GM18907 (cell line): ENCODE measurements around the gene RNU2-1.
"Not testable (repeated sequence)": the region's sequence is repeated elsewhere in the genome, so short reads cannot be mapped to it uniquely, and the experiment has no call there.

Experiments
- ATAC-seq: cut with Tn5 transposase; IDR thresholded peaks from one replicate; pipeline ENCODE4 v1.9.1; 2021; ENCODE audit warnings: mild to moderate bottlenecking, moderate library complexity; ENCODE audit not compliant: unreplicated experiment

The RNU2-1 gene

DNA sequence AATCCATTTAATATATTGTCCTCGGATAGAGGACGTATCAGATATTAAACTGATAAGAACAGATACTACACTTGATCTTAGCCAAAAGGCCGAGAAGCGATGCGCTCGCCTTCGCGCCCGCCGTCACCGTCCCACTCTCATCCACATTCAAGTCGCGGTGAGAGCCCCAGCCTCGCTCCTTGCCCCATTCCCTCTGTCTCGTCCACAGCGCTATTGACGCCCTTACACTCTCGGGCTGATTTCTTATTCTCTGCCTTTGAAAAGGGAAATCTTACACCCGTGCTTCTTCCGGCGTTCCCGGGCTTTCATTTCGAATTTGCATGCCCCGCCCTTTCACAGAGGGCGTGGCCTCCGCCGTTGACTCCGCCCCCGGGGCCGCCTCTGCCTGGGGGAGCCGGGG is at the start of gene RNU2-1:
TSS of gene RNU2-1 (minus strand) at position 101 of the 400 bp plus-strand sequence.
- not testable (repeated sequence) for ATAC-seq

- not testable (repeated sequence) for ATAC-seq
Observed at GRCh38 chr17:43272914-43273313, 39.1 kb upstream of the RNU2-1 start.

- not testable (repeated sequence) for ATAC-seq
Observed at GRCh38 chr17:43272483-43272882, 38.7 kb upstream of the RNU2-1 start.

DNA sequence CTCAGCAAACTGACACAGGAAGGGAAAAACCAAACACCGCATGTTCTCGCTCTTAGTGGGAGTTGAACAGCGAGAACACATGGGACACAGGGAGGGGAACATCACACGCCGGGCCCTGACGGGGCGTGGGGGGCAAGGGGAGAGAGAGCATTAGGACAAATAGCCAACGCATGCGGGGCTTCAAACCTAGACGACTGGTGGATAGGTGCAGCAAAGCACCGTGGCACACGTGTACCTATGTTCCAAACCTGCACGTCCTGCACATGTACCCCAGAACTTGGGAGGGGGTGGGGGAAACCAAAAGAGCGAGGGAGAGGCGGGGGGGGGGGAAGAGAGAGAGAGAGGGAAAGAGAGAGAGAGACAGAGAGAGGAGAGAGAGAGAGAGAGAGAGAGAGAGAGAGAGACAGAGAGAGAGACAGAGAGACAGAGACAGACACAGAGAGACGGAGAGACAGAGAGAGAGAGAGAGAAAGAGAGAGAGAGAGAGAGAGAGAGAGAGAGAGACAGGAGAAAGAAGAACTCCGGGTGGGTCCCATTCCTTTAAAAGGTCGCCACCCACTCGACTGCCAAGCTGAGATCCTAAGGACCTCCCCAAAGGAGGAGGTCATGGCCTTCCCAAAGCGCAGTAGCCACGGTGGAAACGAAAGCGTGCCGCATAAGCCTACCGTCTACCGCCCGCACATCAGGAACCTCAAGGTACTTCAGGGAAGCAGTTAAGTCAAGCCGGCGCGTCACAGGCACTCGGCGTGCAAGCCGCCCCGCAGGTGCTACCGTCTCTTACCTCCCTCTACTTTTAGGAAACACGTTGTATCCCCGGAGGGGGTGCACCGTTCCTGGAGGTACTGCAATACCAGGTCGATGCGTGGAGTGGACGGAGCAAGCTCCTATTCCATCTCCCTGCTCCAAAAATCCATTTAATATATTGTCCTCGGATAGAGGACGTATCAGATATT is 37.1 kb upstream of the RNU2-1 start:
- ATAC-seq = not testable (repeated sequence)

DNA sequence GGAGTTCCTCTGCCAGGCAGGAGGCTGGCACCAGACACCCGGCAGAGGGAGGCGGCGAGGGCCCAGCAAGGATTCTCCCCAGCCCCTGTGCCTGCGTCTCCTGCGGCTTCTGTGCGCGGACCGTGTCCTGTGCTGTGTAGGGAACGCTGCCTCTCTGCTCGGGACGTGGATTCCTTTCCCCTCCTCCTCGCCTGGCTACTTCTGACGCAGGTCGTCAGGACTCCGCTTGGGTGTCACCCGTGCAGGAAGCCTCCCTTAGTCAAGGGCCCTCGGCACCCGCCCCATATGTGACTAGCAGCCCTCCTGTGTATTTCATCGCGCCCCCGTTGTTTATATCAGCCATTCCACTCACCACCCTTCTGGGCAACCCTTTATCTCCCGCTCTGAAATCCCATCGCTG is 12.7 kb upstream of the RNU2-1 start:
- ATAC-seq = not testable (repeated sequence)

DNA sequence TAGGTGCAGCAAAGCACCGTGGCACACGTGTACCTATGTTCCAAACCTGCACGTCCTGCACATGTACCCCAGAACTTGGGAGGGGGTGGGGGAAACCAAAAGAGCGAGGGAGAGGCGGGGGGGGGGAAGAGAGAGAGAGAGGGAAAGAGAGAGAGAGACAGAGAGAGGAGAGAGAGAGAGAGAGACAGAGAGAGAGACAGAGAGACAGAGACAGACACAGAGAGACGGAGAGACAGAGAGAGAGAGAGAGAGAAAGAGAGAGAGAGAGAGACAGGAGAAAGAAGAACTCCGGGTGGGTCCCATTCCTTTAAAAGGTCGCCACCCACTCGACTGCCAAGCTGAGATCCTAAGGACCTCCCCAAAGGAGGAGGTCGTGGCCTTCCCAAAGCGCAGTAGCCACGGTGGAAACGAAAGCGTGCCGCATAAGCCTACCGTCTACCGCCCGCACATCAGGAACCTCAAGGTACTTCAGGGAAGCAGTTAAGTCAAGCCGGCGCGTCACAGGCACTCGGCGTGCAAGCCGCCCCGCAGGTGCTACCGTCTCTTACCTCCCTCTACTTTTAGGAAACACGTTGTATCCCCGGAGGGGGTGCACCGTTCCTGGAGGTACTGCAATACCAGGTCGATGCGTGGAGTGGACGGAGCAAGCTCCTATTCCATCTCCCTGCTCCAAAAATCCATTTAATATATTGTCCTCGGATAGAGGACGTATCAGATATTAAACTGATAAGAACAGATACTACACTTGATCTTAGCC is 7.0 kb upstream of the RNU2-1 start:
- ATAC-seq = not testable (repeated sequence)

DNA sequence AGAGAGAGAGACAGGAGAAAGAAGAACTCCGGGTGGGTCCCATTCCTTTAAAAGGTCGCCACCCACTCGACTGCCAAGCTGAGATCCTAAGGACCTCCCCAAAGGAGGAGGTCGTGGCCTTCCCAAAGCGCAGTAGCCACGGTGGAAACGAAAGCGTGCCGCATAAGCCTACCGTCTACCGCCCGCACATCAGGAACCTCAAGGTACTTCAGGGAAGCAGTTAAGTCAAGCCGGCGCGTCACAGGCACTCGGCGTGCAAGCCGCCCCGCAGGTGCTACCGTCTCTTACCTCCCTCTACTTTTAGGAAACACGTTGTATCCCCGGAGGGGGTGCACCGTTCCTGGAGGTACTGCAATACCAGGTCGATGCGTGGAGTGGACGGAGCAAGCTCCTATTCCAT is 5.8 kb upstream of the RNU2-1 start:
- not testable (repeated sequence) for ATAC-seq

DNA sequence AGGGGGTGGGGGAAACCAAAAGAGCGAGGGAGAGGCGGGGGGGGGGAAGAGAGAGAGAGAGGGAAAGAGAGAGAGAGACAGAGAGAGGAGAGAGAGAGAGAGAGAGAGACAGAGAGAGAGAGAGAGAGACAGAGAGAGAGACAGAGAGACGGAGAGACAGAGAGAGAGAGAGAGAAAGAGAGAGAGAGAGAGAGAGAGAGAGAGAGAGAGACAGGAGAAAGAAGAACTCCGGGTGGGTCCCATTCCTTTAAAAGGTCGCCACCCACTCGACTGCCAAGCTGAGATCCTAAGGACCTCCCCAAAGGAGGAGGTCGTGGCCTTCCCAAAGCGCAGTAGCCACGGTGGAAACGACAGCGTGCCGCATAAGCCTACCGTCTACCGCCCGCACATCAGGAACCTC is 514 bp downstream of the RNU2-1 start:
- not testable (repeated sequence) for ATAC-seq

- ATAC-seq = not testable (repeated sequence)
Observed at GRCh38 chr17:43232021-43232699, 1.6 kb downstream of the RNU2-1 start.

DNA sequence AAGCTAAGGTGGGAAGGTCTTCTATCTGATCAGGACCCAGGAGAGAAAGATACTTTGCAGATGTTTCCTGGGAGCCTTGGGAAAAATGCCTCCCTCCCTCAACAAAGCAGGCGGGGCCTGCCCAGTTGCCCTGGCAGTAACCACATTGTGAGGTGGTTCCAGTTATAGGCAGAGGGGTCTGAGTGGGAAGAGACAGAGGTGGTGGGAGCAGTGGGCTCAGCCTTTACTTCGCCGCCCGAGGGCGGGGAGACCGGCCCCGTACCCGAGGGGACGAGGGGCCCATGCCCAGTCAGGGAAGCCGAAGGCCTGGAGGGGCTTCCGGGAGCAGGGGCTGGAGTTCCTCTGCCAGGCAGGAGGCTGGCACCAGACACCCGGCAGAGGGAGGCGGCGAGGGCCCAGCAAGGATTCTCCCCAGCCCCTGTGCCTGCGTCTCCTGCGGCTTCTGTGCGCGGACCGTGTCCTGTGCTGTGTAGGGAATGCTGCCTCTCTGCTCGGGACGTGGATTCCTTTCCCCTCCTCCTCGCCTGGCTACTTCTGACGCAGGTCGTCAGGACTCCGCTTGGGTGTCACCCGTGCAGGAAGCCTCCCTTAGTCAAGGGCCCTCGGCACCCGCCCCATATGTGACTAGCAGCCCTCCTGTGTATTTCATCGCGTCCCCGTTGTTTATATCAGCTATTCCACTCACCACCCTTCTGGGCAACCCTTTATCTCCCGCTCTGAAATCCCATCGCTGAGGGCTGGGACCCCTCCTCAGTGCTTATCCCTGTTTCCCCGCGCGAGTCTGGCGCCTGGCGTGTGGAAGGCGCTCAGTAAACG is 2.4 kb downstream of the RNU2-1 start:
- not testable (repeated sequence) for ATAC-seq

DNA sequence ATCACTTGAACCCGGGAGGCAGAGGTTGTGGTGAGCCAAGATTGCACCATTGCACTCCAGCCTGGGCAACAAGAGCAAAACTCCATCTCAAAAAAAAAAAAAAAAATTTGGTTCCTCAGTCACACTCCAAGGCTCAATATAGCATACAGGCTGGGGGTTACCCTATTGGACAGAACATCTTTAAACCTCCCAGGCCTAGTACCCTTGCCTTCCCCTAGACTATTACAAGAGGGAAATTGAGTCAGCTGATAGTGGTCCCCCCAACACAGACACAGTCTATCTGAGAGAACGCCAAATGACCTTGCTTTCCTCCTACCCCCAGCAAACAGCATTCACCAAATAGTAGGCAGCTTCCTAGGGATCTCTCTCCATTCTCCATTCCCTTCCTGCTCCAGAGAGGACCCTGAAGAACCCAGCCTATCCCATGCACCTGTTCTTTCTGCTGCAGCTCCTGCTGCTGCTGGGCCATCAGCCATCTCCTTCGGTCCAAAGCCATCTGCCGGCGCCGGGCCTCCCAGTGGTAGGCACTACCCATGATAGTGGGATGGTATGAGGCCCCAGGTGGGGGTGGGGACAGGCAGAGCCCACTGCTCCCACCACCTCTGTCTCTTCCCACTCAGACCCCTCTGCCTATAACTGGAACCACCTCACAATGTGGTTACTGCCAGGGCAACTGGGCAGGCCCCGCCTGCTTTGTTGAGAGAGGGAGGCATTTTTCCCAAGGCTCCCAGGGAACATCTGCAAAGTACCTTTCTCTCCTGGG is 5.6 kb downstream of the RNU2-1 start, which contains the start of gene CCDC200:
TSS of gene CCDC200 (minus strand) at position 604 of the 763 bp plus-strand sequence. CDS start at position 535, 69 bp downstream.
- not testable (repeated sequence) for ATAC-seq

DNA sequence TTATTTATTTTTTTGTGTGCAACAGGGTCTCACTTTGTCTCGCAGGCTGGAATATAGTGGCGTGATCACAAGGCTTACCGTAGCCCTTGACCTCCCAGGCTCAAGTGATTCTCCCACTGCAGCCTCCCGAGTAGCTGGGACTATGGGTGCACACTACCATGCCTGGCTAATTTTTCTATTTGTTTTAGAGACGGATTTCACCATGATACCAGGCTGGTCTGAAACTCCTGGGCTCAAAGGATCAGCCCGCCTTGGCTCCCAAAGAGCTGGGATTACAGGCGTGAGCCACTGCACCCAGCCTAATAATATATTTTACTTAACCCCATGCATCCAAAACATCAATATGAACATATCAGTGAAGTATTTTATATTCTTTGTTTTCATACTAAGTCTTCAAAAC is 7.4 kb downstream of the RNU2-1 start:
- no peak for ATAC-seq

- ATAC-seq = no peak
Observed at GRCh38 chr17:43224146-43224705, 9.6 kb downstream of the RNU2-1 start.

GRCh38 chr17:43220511-43221125 is 13.2 kb downstream of the RNU2-1 start:
- ATAC-seq = no peak

GRCh38 chr17:43219746-43220380 is 13.9 kb downstream of the RNU2-1 start:
- no peak for ATAC-seq

- no peak for ATAC-seq
Observed at GRCh38 chr17:43219001-43219400, 14.8 kb downstream of the RNU2-1 start.

GRCh38 chr17:43217614-43218087 is 16.1 kb downstream of the RNU2-1 start:
- no peak for ATAC-seq
